Fibroblast of the aortic adventitia (primary cell): ENCODE results near the gene HSF5. TPM values are rescaled to one million over a fixed set of nuclear protein-coding genes. Genes with fewer than 3 reads are reported as not detected.

Experiments used
- DNase-seq: peaks from one replicate; pipeline ENCODE4 v3.0.0-alpha.2; 2010; ENCODE audit warnings: low read depth
- H3K4me3 ChIP-seq: 2 replicates; pipeline ENCODE4 v1.5.1; 2011; ENCODE audit warnings: low read depth, mild to moderate bottlenecking, control low read depth, low read length, moderate library complexity
- total RNA-seq: library from RNA; depleted of rRNA; stranded (reverse); fragments of >200 nt; gene quantifications from 2 replicates; pipeline ENCODE4 v1.2.3, GENCODE V29; 2012; ENCODE audit warnings: low replicate concordance
- TF ChIP-seq, protein P1 (sequence below): IDR thresholded peaks from 2 replicates; pipeline ENCODE4 v1.5.1; 2011; ENCODE audit warnings: mild to moderate bottlenecking, low read length, control low read depth, inconsistent platforms; ENCODE audit not compliant: insufficient read depth

The HSF5 gene
- total RNA-seq, 1 donor = not detected

DNA sequence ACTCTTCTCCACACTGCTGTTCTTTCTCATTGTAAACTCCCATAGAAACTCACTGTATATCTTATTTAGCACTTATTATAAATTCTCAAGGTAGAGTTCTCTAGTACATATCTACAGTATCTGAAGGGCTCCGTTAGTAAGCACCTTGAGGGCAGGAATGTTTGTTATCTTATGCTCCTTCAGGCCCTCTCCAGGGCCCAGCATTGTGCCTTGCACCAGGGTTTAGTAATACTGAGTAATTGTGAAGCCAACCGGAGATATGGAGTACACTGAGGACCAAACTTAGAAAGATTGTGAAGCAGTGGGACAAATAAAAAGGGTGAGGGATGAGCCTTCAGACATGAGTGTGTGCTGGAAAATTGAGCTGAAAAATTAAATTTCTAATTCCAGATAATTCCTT is 97.3 kb downstream of the HSF5 start:
- no peak overlapping the region for H3K4me3 ChIP-seq
- DNase-seq = no peak
- TF ChIP-seq, protein P1, sequence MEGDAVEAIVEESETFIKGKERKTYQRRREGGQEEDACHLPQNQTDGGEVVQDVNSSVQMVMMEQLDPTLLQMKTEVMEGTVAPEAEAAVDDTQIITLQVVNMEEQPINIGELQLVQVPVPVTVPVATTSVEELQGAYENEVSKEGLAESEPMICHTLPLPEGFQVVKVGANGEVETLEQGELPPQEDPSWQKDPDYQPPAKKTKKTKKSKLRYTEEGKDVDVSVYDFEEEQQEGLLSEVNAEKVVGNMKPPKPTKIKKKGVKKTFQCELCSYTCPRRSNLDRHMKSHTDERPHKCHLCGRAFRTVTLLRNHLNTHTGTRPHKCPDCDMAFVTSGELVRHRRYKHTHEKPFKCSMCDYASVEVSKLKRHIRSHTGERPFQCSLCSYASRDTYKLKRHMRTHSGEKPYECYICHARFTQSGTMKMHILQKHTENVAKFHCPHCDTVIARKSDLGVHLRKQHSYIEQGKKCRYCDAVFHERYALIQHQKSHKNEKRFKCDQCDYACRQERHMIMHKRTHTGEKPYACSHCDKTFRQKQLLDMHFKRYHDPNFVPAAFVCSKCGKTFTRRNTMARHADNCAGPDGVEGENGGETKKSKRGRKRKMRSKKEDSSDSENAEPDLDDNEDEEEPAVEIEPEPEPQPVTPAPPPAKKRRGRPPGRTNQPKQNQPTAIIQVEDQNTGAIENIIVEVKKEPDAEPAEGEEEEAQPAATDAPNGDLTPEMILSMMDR = no peak

DNA sequence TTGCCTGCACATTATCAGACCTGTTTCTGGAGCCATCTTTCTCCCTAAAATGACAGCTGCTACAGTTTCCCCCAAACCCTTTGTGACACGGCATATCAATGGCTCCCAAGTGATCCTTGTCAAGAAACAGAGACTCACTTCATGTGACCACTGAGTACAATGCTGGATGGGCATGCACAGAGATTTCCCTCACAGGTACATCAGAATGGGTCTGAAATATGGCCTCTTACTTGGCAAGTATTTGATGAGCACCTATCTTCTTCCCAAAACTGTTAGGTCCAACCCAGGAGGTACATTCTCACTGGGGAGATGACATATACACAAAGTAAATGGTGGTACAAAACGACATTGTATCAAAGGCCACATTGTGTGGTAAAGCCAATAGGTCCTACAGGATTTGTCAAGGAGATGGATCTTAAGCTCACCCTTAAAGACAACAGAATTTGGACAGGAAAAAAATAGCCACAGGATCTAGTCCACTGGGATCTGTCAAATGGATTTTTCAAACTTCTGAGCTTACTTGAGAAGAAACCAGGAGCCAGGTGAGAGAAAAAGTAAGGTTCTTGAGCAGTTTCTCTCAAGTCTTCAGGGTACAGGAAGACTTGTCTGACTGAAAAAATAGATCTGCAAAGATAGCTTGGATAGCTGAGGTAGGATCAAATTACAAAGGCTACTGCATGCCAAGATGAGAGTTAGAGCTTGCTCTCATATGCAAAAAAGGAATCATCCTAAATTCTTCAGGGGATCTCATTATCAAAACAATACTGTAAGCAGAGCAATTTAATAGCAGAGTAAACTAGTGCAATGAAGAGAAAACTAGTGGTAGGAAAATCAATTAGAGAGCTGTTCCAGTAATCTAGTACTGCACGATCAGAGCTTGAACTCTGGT is 99.7 kb downstream of the HSF5 start:
- H3K4me3 ChIP-seq = no peak overlapping the region
- no peak for DNase-seq
- TF ChIP-seq, protein P1 = no peak

DNA sequence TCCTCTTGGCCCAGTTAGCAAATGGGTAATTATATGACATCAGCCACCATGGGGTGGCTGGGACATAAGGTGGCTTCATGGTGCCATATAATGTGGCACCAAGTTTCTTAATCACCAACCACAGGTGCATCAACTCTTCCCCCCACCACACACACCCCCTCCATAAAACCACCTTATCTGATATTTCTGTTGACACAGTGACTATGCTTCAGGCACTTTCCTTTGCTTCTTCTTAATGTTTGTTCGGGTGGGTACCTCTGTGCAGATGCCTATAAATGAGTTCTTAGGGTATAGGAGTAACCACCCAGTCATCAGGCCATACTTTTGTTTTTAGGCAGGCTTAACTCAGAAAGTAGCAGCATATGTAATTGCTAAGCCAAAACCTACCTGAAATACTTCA is 100.4 kb downstream of the HSF5 start:
- TF ChIP-seq, protein P1 = no peak
- no peak for DNase-seq
- no peak overlapping the region for H3K4me3 ChIP-seq

DNA sequence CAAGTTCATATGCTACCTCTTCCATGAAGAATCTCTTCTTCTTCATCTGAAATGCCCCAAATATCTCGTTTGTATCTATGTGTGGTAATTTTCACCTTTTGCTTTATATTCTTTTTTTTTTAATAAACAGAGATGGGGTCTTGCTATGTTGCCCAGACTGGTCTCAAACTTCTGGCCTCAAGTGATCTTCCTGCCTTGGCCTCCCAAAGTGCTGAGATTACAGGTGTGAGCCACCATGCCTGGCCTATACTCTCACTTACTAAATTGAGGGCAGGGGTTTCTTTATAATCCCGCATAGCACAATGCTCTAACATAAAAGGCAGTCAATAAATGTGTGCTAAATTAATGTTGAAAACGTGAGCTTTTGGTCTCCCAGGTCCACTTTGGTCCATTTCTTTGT is 101.5 kb downstream of the HSF5 start:
- TF ChIP-seq, protein P1 = no peak
- no peak overlapping the region for H3K4me3 ChIP-seq
- no peak for DNase-seq

DNA sequence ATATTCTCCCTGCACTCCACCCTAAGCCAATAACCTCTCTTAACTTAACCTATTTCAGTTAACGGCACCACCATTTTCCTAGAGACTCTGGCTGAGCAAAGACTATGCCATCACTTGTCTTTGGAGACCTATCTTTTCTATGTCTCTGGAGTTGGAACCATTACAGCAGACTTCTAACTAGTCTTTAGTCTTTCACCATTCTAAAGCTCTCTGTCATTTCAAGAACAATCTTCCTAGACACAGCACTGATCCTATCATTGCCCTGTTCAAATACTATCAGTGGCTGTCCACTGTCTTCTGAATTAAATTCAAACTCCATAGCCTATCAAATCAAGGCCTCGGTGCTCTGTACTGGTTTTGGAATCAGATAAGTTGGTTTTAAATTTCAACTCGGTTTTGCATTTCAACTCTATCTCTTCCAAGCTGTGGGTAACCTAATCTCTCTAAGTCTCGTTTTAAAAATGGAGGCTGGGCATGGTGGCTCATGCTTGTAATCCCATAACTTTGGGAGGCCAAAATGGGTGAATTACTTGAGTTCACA is 102.8 kb downstream of the HSF5 start:
- TF ChIP-seq, protein P1 = no peak
- no peak for DNase-seq
- no peak overlapping the region for H3K4me3 ChIP-seq

DNA sequence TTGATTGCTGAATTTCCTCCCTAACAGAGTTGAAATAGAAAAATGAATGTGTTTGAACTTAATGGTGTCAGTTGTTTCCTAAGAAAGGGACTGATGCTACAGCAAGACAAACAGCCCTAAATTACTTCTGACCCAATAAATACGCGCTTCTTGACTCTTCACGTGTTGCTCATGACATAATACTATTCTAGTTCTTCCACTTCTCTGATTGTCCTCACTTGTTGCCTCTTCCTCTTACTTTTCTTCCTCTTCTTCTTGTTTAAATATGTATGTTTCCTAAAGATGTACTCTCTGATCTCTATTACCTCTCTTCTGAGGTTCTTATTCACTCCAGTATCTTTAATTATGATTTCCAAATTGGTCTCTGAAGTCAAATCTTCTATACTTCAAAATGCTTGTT is 103.3 kb downstream of the HSF5 start:
- TF ChIP-seq, protein P1 = no peak
- H3K4me3 ChIP-seq = no peak overlapping the region
- DNase-seq = no peak
